Trophoblast cell (in vitro differentiated cells and primary cell): ENCODE data around the gene SUMF2.
"Not testable (repeated sequence)": the region's sequence is repeated elsewhere in the genome, so short reads cannot be mapped to it uniquely, and the experiment has no call there.

Source experiments
- DNase-seq, 2 donors: peaks; one replicate each; pipeline ENCODE4 v3.0.0-alpha.2; 2016
- H2AFZ ChIP-seq: 2 replicates; pipeline ENCODE4 v1.6.1; 2013; ENCODE audit warnings: low read length, moderate library complexity, mild to moderate bottlenecking; ENCODE audit not compliant: insufficient read depth, poor library complexity
- H2AK5ac ChIP-seq: 2 replicates; pipeline ENCODE4 v1.6.1; 2013; ENCODE audit warnings: mild to moderate bottlenecking, low read length
- H2BK120ac ChIP-seq: 2 replicates; pipeline ENCODE4 v1.6.1; 2013; ENCODE audit warnings: low read length, mild to moderate bottlenecking, moderate library complexity; ENCODE audit not compliant: insufficient read depth, poor library complexity
- H2BK12ac ChIP-seq: 2 replicates; pipeline ENCODE4 v1.6.1; 2013; ENCODE audit warnings: mild to moderate bottlenecking, low read length, moderate library complexity
- H2BK5ac ChIP-seq: 2 replicates; pipeline ENCODE4 v1.6.1; 2013; ENCODE audit warnings: low read length, low read depth, moderate library complexity, mild to moderate bottlenecking; ENCODE audit not compliant: poor library complexity
- H3K14ac ChIP-seq: 2 replicates; pipeline ENCODE4 v1.6.1; 2013; ENCODE audit warnings: mild to moderate bottlenecking, low read length
- H3K18ac ChIP-seq: 2 replicates; pipeline ENCODE4 v1.6.1; 2013; ENCODE audit warnings: mild to moderate bottlenecking, low read length
- H3K23ac ChIP-seq: 2 replicates; pipeline ENCODE4 v1.6.1; 2013; ENCODE audit warnings: low read length
- H3K27ac ChIP-seq: 2 replicates; pipeline ENCODE4 v1.5.1; 2013; ENCODE audit warnings: low read depth, mild to moderate bottlenecking, inconsistent platforms, low read length, moderate library complexity
- H3K27me3 ChIP-seq: 2 replicates; pipeline ENCODE4 v1.6.1; 2013; ENCODE audit warnings: inconsistent platforms, mild to moderate bottlenecking, low read length, moderate library complexity; ENCODE audit not compliant: insufficient read depth
- H3K36me3 ChIP-seq, 2 experiments: 1 replicate in 1 of 2; 2 replicates in 1 of 2; pipeline ENCODE4 v1.6.1; 2013; ENCODE audit warnings: low read length in 2 of 2, mild to moderate bottlenecking in 2 of 2, moderate library complexity in 1 of 2; ENCODE audit not compliant: insufficient read depth in 2 of 2, control insufficient read depth in 1 of 2
- H3K4ac ChIP-seq: 2 replicates; pipeline ENCODE4 v1.6.1; 2013; ENCODE audit warnings: low read depth, mild to moderate bottlenecking, low read length, moderate library complexity
- H3K4me1 ChIP-seq, 2 experiments: 1 replicate in 1 of 2; 2 replicates in 1 of 2; pipeline ENCODE4 v1.6.1; 2013; ENCODE audit warnings: low read length in 2 of 2, mild to moderate bottlenecking in 2 of 2, moderate library complexity in 1 of 2; ENCODE audit not compliant: insufficient read depth in 2 of 2, control insufficient read depth in 1 of 2
- H3K4me2 ChIP-seq: 2 replicates; pipeline ENCODE4 v1.6.1; 2013; ENCODE audit warnings: inconsistent platforms, mild to moderate bottlenecking, low read length, moderate library complexity
- H3K4me3 ChIP-seq: 2 replicates; pipeline ENCODE4 v1.5.1; 2013; ENCODE audit warnings: mild to moderate bottlenecking, low read depth, low read length, inconsistent platforms
- H3K79me1 ChIP-seq: one replicate; pipeline ENCODE4 v1.6.1; 2013; ENCODE audit warnings: low read length
- H3K79me2 ChIP-seq: 2 replicates; pipeline ENCODE4 v1.6.1; 2013; ENCODE audit warnings: low read length, mild to moderate bottlenecking; ENCODE audit not compliant: control insufficient read depth, insufficient read depth, poor library complexity
- H3K9ac ChIP-seq: 2 replicates; pipeline ENCODE4 v1.6.1; 2013; ENCODE audit warnings: mild to moderate bottlenecking, low read length
- H3K9me3 ChIP-seq: 2 replicates; pipeline ENCODE4 v1.6.1; 2013; ENCODE audit warnings: low read depth, mild to moderate bottlenecking, control low read depth, inconsistent platforms, low read length; ENCODE audit not compliant: insufficient read depth
- H4K12ac ChIP-seq: 2 replicates; pipeline ENCODE4 v1.6.1; 2013; ENCODE audit warnings: low read depth, mild to moderate bottlenecking, low read length, moderate library complexity
- H4K8ac ChIP-seq: 2 replicates; pipeline ENCODE4 v1.6.1; 2013; ENCODE audit warnings: low read depth, mild to moderate bottlenecking, low read length, moderate library complexity
- H4K91ac ChIP-seq: one replicate; pipeline ENCODE4 v1.6.1; 2013; ENCODE audit warnings: low read depth, mild to moderate bottlenecking, low read length, moderate library complexity
- WGBS: extraction: QIAGEN DNeasy Blood & Tissue Kit; methylation state at CpG from one replicate; pipeline ENCODE4 v1.1.7; 2013; ENCODE audit warnings: missing lambda C conversion rate; ENCODE audit not compliant: insufficient read length, insufficient coverage; ENCODE audit errors: extremely low coverage; 5-methylcytosine and 5-hydroxymethylcytosine counted together

Gene SUMF2

GRCh38 chr7:56077681-56078080 lies 13.6 kb downstream of the SUMF2 start:
- Histone ChIP-seq H3K4me2 (no peak overlapping the region), H3K9ac (no peak overlapping the region), H3K4me1 (no peaks in the 10 kb centered on the region), H3K36me3 (peaks cover 33 to 38% of the 10 kb centered on the region in 2 experiments), H4K12ac (no peak overlapping the region), H3K27ac (no peak overlapping the region), H2BK5ac (no peak overlapping the region), H3K79me2 (no peaks in the 10 kb centered on the region), H3K4me3 (no peak overlapping the region), H2BK12ac (no peak overlapping the region), H3K14ac (no peak overlapping the region), H2AK5ac (no peak overlapping the region), H3K23ac (no peak overlapping the region), H4K8ac (no peak overlapping the region), H3K18ac (no peak overlapping the region), H2BK120ac (no peak overlapping the region), H3K4ac (no peak overlapping the region), H4K91ac (no peak overlapping the region), H3K27me3 (no peaks in the 10 kb centered on the region), H3K9me3 (no peaks in the 10 kb centered on the region), H2AFZ (no peak overlapping the region), H3K79me1 (no peaks in the 10 kb centered on the region)
- DNase-seq, result no peak
- WGBS, result no CpG with 5 or more reads among the region's 3 CpGs

GRCh38 chr7:56078196-56078595 lies 14.1 kb downstream of the SUMF2 start:
- Histone ChIP-seq H4K91ac (no peak overlapping the region), H3K36me3 (peaks cover 33 to 40% of the 10 kb centered on the region in 2 experiments), H3K4me1 (no peaks in the 10 kb centered on the region), H2AFZ (no peak overlapping the region), H3K27ac (no peak overlapping the region), H2BK5ac (no peak overlapping the region), H2BK120ac (no peak overlapping the region), H3K23ac (no peak overlapping the region), H3K79me1 (no peaks in the 10 kb centered on the region), H4K8ac (no peak overlapping the region), H3K9me3 (no peaks in the 10 kb centered on the region), H3K14ac (no peak overlapping the region), H3K4me3 (no peak overlapping the region), H2BK12ac (no peak overlapping the region), H4K12ac (no peak overlapping the region), H3K79me2 (no peaks in the 10 kb centered on the region), H3K18ac (no peak overlapping the region), H3K4me2 (no peak overlapping the region), H3K27me3 (no peaks in the 10 kb centered on the region), H2AK5ac (no peak overlapping the region), H3K9ac (no peak overlapping the region), H3K4ac (no peak overlapping the region)
- DNase-seq, result no peak
- no CpG with 5 or more reads among the region's 16 CpGs for WGBS

- H3K79me1 ChIP-seq, result no peaks in the 10 kb centered on the region
These were observed 15.5 kb downstream of the SUMF2 start for GRCh38 chr7:56079450-56080185.

GRCh38 chr7:56080726-56081435 lies 16.8 kb downstream of the SUMF2 start:
- not testable (repeated sequence) for H4K91ac ChIP-seq, H3K79me1 ChIP-seq

More at GRCh38 chr7:56079450-56080185, 15.5 kb downstream of the SUMF2 start:
- Histone ChIP-seq H3K4ac (no peak overlapping the region), H3K23ac (no peak overlapping the region), H4K12ac (no peak overlapping the region), H4K8ac (no peak overlapping the region), H3K79me2 (no peaks in the 10 kb centered on the region), H3K18ac (no peak overlapping the region), H2AK5ac (no peak overlapping the region), H3K27ac (no peak overlapping the region), H2BK12ac (no peak overlapping the region), H2AFZ (no peak overlapping the region), H3K14ac (no peak overlapping the region), H3K4me1 (no peaks in the 10 kb centered on the region), H3K27me3 (no peaks in the 10 kb centered on the region), H2BK120ac (no peak overlapping the region), H3K9ac (no peak overlapping the region), H3K4me2 (no peak overlapping the region), H2BK5ac (no peak overlapping the region), H3K9me3 (no peaks in the 10 kb centered on the region), H3K4me3 (no peak overlapping the region), H3K36me3 (peaks cover 33 to 42% of the 10 kb centered on the region in 2 experiments), H4K91ac (no peak overlapping the region)
- DNase-seq, result no peak
- no CpG with 5 or more reads among the region's 12 CpGs for WGBS

More at GRCh38 chr7:56080726-56081435, 16.8 kb downstream of the SUMF2 start:
- not testable (repeated sequence) for H2BK5ac ChIP-seq, DNase-seq, H4K12ac ChIP-seq, H3K23ac ChIP-seq, H3K4me1 ChIP-seq, H2BK120ac ChIP-seq, H3K9ac ChIP-seq, H3K18ac ChIP-seq, H3K27ac ChIP-seq, H3K27me3 ChIP-seq, H2BK12ac ChIP-seq, H3K4ac ChIP-seq, H3K4me2 ChIP-seq, H3K9me3 ChIP-seq, H2AFZ ChIP-seq, H2AK5ac ChIP-seq, H3K79me2 ChIP-seq, H4K8ac ChIP-seq, H3K14ac ChIP-seq, H3K4me3 ChIP-seq
- H3K36me3 ChIP-seq, result peaks cover 33 to 42% of the 10 kb centered on the region in 2 experiments
- WGBS, result no CpG with 5 or more reads among the region's 28 CpGs
